HEK293 (cell line): ENCODE measurements around the gene KIF12.
"Not testable (repeated sequence)": the region's sequence is repeated elsewhere in the genome, so short reads cannot be mapped to it uniquely, and the experiment has no call there.

ENCODE experiments used
- CTCF ChIA-PET: fragments of 350-600 bp; formaldehyde crosslinking; extraction: SDS; loops from one replicate; lab custom pipeline; 2021; ENCODE audit warnings: antibody characterized with exemption; lab: Yijun Ruan, JAX
- POLR2A ChIA-PET: fragments of 300-600 bp; formaldehyde crosslinking; extraction: SDS; loops from one replicate; lab custom pipeline; 2020; ENCODE audit warnings: antibody characterized with exemption, inconsistent platforms; lab: Yijun Ruan, JAX
- H3K27ac ChIP-seq: fragments of 200-500 bp; sonication (Bioruptor generic); 2 replicates; pipeline ENCODE4 v1.5.1; 2014; ENCODE audit warnings: low read depth, low read length, control low read depth, inconsistent platforms; ENCODE audit errors: extremely low read depth
- H3K36me3 ChIP-seq, 2 experiments: fragments of 200-500 bp in 1 of 2; sonication (Bioruptor generic) in 1 of 2; 1 replicate in 1 of 2; 2 replicates in 1 of 2; pipeline ENCODE4 v1.5.1; 2014 to 2017; ENCODE audit warnings: inconsistent platforms in 2 of 2, low read length in 2 of 2; ENCODE audit not compliant: control insufficient read depth in 2 of 2, insufficient read depth in 1 of 2
- H3K4me1 ChIP-seq: fragments of 200-500 bp; sonication (Bioruptor generic); 2 replicates; pipeline ENCODE4 v1.5.1; 2014; ENCODE audit warnings: mild to moderate bottlenecking, low read length, inconsistent platforms; ENCODE audit not compliant: control insufficient read depth, insufficient read depth
- H3K4me3 ChIP-seq: 2 replicates; pipeline ENCODE4 v1.5.1; 2011; ENCODE audit warnings: low read depth, mild to moderate bottlenecking, control low read depth, low read length, moderate library complexity
- H3K9me3 ChIP-seq: fragments of 200-500 bp; sonication (Bioruptor generic); 2 replicates; pipeline ENCODE4 v1.5.1; 2014; ENCODE audit warnings: low read depth, low read length, inconsistent platforms; ENCODE audit not compliant: control insufficient read depth, insufficient read depth
- CTCF ChIP-seq: fragments of 450-650 bp; formaldehyde crosslinking; IDR thresholded peaks from 2 replicates; pipeline ENCODE4 v1.5.1; 2016; ENCODE audit warnings: missing biosample characterization, missing genetic modification characterization
- GLI4 ChIP-seq: fragments of 450-650 bp; formaldehyde crosslinking; IDR thresholded peaks from 2 replicates; pipeline ENCODE4 v1.5.1; 2016; ENCODE audit warnings: missing biosample characterization, missing genetic modification characterization
- KLF1 ChIP-seq: fragments of 450-650 bp; formaldehyde crosslinking; IDR thresholded peaks from 2 replicates; pipeline ENCODE4 v1.5.1; 2016; ENCODE audit warnings: missing biosample characterization, missing genetic modification characterization
- PRDM1 ChIP-seq: fragments of 450-650 bp; formaldehyde crosslinking; IDR thresholded peaks from 2 replicates; pipeline ENCODE4; 2016; ENCODE audit warnings: missing biosample characterization, missing genetic modification characterization
- SCRT1 ChIP-seq: fragments of 450-650 bp; formaldehyde crosslinking; IDR thresholded peaks from 2 replicates; pipeline ENCODE4 v1.5.1; 2016; ENCODE audit warnings: missing biosample characterization, missing genetic modification characterization, borderline replicate concordance
- SCRT2 ChIP-seq: fragments of 450-650 bp; formaldehyde crosslinking; IDR thresholded peaks from 2 replicates; pipeline ENCODE4 v1.5.1; 2016; ENCODE audit warnings: missing biosample characterization, missing genetic modification characterization
- TRIM28 ChIP-seq: IDR thresholded peaks from 2 replicates; pipeline ENCODE4 v1.6.1; 2011; ENCODE audit warnings: low read length, control low read depth, borderline replicate concordance
- YY2 ChIP-seq: fragments of 450-650 bp; formaldehyde crosslinking; IDR thresholded peaks from 2 replicates; pipeline ENCODE4 v1.5.1; 2016; ENCODE audit warnings: missing biosample characterization, missing genetic modification characterization
- ZBTB1 ChIP-seq: fragments of 450-650 bp; formaldehyde crosslinking; IDR thresholded peaks from 2 replicates; pipeline ENCODE4 v1.5.1; 2016; ENCODE audit warnings: missing biosample characterization, missing genetic modification characterization
- ZNF132 ChIP-seq: fragments of 450-650 bp; formaldehyde crosslinking; IDR thresholded peaks from 2 replicates; pipeline ENCODE4 v1.5.1; 2017; ENCODE audit warnings: missing biosample characterization, missing genetic modification characterization, borderline replicate concordance
- ZNF138 ChIP-seq: fragments of 450-650 bp; formaldehyde crosslinking; IDR thresholded peaks from 2 replicates; pipeline ENCODE4 v1.5.1; 2016; ENCODE audit warnings: missing biosample characterization, missing genetic modification characterization, borderline replicate concordance
- ZNF16 ChIP-seq: fragments of 450-650 bp; formaldehyde crosslinking; IDR thresholded peaks from 2 replicates; pipeline ENCODE4 v1.5.1; 2016; ENCODE audit warnings: low read depth, missing biosample characterization, missing genetic modification characterization
- ZNF169 ChIP-seq: fragments of 450-650 bp; formaldehyde crosslinking; IDR thresholded peaks from 2 replicates; pipeline ENCODE4 v1.5.1; 2016; ENCODE audit warnings: missing biosample characterization, missing genetic modification characterization
- ZNF174 ChIP-seq: fragments of 450-650 bp; formaldehyde crosslinking; IDR thresholded peaks from 2 replicates; pipeline ENCODE4 v1.5.0; 2017; ENCODE audit warnings: missing biosample characterization, mild to moderate bottlenecking, missing genetic modification characterization
- ZNF211 ChIP-seq: fragments of 450-650 bp; formaldehyde crosslinking; IDR thresholded peaks from 2 replicates; pipeline ENCODE4 v1.5.1; 2016; ENCODE audit warnings: low read depth, missing biosample characterization, missing genetic modification characterization
- ZNF24 ChIP-seq: fragments of 450-650 bp; formaldehyde crosslinking; IDR thresholded peaks from 2 replicates; pipeline ENCODE4 v1.5.1; 2016; ENCODE audit warnings: missing biosample characterization, missing genetic modification characterization
- ZNF292 ChIP-seq: fragments of 450-650 bp; formaldehyde crosslinking; IDR thresholded peaks from 2 replicates; pipeline ENCODE4 v1.5.1; 2016; ENCODE audit warnings: low read depth, missing biosample characterization, missing genetic modification characterization, borderline replicate concordance
- ZNF335 ChIP-seq: fragments of 450-650 bp; formaldehyde crosslinking; conservative IDR thresholded peaks from 2 replicates; pipeline ENCODE4 v1.5.1; 2016; ENCODE audit warnings: missing biosample characterization, missing genetic modification characterization
- ZNF366 ChIP-seq: fragments of 450-650 bp; formaldehyde crosslinking; conservative IDR thresholded peaks from 2 replicates; pipeline ENCODE4 v1.5.1; 2016; ENCODE audit warnings: missing biosample characterization, missing genetic modification characterization
- ZNF404 ChIP-seq: fragments of 450-650 bp; formaldehyde crosslinking; IDR thresholded peaks from 2 replicates; pipeline ENCODE4 v1.5.1; 2017; ENCODE audit warnings: missing biosample characterization, missing genetic modification characterization
- ZNF433 ChIP-seq: fragments of 450-650 bp; formaldehyde crosslinking; IDR thresholded peaks from 2 replicates; pipeline ENCODE4 v1.5.1; 2016; ENCODE audit warnings: missing biosample characterization, missing genetic modification characterization, low read depth
- ZNF549 ChIP-seq: fragments of 450-650 bp; IDR thresholded peaks from 2 replicates; pipeline ENCODE4 v1.5.1; 2018; ENCODE audit warnings: missing biosample characterization, missing genetic modification characterization, mild to moderate bottlenecking, inconsistent platforms, moderate library complexity
- ZNF580 ChIP-seq: fragments of 450-650 bp; formaldehyde crosslinking; IDR thresholded peaks from 2 replicates; pipeline ENCODE4 v1.5.1; 2016; ENCODE audit warnings: missing biosample characterization, missing genetic modification characterization
- ZNF621 ChIP-seq: fragments of 450-650 bp; formaldehyde crosslinking; IDR thresholded peaks from 2 replicates; pipeline ENCODE4 v1.5.1; 2017; ENCODE audit warnings: missing biosample characterization, missing genetic modification characterization
- ZNF624 ChIP-seq: fragments of 450-650 bp; formaldehyde crosslinking; IDR thresholded peaks from 2 replicates; pipeline ENCODE4 v1.5.1; 2017; ENCODE audit warnings: missing biosample characterization, missing genetic modification characterization
- ZNF692 ChIP-seq: fragments of 450-650 bp; formaldehyde crosslinking; IDR thresholded peaks from 2 replicates; pipeline ENCODE4 v1.5.1; 2016; ENCODE audit warnings: missing biosample characterization, missing genetic modification characterization

Gene KIF12

GRCh38 chr9:114130141-114130540 lies 31.0 kb upstream of the KIF12 start (continued):
- TF ChIP-seq ZNF174: no peak
- no peak for TF ChIP-seq ZNF433 (tag by site-specific recombination)

GRCh38 chr9:114128759-114129158 lies 29.7 kb upstream of the KIF12 start:
- H3K9me3 ChIP-seq, H3K4me1 ChIP-seq, H3K36me3 ChIP-seq, H3K4me3 ChIP-seq, POLR2A ChIA-PET, CTCF ChIA-PET, H3K27ac ChIP-seq: not testable (repeated sequence)
- TF ChIP-seq SCRT1 (tag by site-specific recombination): peak; percentile 69; the same call in 1 of the 2 replicates
- peak; percentile 52; the same call in 1 of the 2 replicates for TF ChIP-seq SCRT2
- TF ChIP-seq, all 188 proteins: peak for 2; not testable (repeated sequence) for 186

- no peaks in the 10 kb centered on the region for H3K9me3 ChIP-seq
- POLR2A ChIA-PET: no interaction called here
- no peaks in the 10 kb centered on the region for H3K4me1 ChIP-seq
- H3K36me3 ChIP-seq: no peaks in the 10 kb centered on the region
- H3K27ac ChIP-seq: no peak overlapping the region
- TF ChIP-seq ZBTB1 (tag by site-specific recombination) (no peak), ZNF549 (tag by site-specific recombination) (no peak), ZNF138 (no peak), ZNF211 (tag by site-specific recombination) (no peak), ZNF24 (tag by site-specific recombination) (no peak), ZNF624 (no peak), PRDM1 (tag by site-specific recombination) (peak; percentile 45; the same call in 1 of the 2 replicates), ZNF366 (tag by site-specific recombination) (peak; percentile 53; the same call in 1 of the 2 replicates), ZNF292 (tag by site-specific recombination) (no peak), GLI4 (no peak)
- TF ChIP-seq, all 188 proteins: peak for 2
- CTCF ChIA-PET: interaction anchor here (0.5 to 2.0 kb wide), 6 partner anchors 18 to 384 kb away, joined by 3 to 9 read pairs (median 4); partner anchors contain the start of gene COL27A1
- H3K4me3 ChIP-seq: no peak overlapping the region
These were observed 27.4 kb upstream of the KIF12 start for GRCh38 chr9:114126247-114127060.

GRCh38 chr9:114125476-114126013 lies 26.5 kb upstream of the KIF12 start:
- CTCF ChIA-PET: interaction anchor here (1.6 to 2.0 kb wide), 2 partner anchors 9 to 18 kb away, joined by 4 to 9 read pairs; no protein-coding TSS in a partner anchor
- no peak overlapping the region for H3K27ac ChIP-seq
- H3K36me3 ChIP-seq: no peaks in the 10 kb centered on the region
- TF ChIP-seq ZNF335 (tag by site-specific recombination): no peak
- TF ChIP-seq ZNF169: no peak
- no peak for TF ChIP-seq KLF1 (tag by site-specific recombination)
- TF ChIP-seq CTCF: no peak
- TF ChIP-seq ZNF16 (tag by site-specific recombination): no peak
- no peak for TF ChIP-seq ZNF621 (tag by site-specific recombination)
- no peak for TF ChIP-seq ZNF692 (tag by site-specific recombination)
- no peak for TF ChIP-seq ZNF580 (tag by site-specific recombination)
- no peak for TF ChIP-seq YY2 (tag by site-specific recombination)
- TF ChIP-seq ZNF404 (tag by site-specific recombination): no peak
- TF ChIP-seq TRIM28: no peak
- no peak for TF ChIP-seq ZNF132 (tag by site-specific recombination)
- H3K9me3 ChIP-seq: no peaks in the 10 kb centered on the region
- POLR2A ChIA-PET: no interaction called here
- H3K4me1 ChIP-seq: no peaks in the 10 kb centered on the region
- H3K4me3 ChIP-seq: no peak overlapping the region
